WTC11 (cell line): ENCODE results near the gene TNFRSF1B. TPM values are rescaled to one million over a fixed set of nuclear protein-coding genes. Genes with fewer than 3 reads are reported as not detected.

ENCODE experiments used
- ATAC-seq: fragments of 200-7000 bp; cut with Tn5 transposase; 2 replicates; pipeline ENCODE4 v1.10.0; 2021; ENCODE audit warnings: mild to moderate bottlenecking, moderate library complexity
- CTCF ChIA-PET: fragments of 300-600 bp; sonication (Branson Sonifier 250); formaldehyde crosslinking; loops from one replicate; lab custom pipeline; 2021; ENCODE audit warnings: antibody characterized with exemption; lab: Charles Lee
- POLR2A ChIA-PET: fragments of 350-600 bp; sonication (Branson Sonifier 250); formaldehyde crosslinking; loops from one replicate; lab custom pipeline; 2021; ENCODE audit warnings: antibody characterized with exemption; lab: Charles Lee
- DNase-seq: peaks from one replicate; pipeline ENCODE4 v3.0.0; 2021; ENCODE audit warnings: low spot score
- H3K27ac Mint-ChIP-seq: 2 replicates; pipeline ENCODE4 v1.8.0; 2021; ENCODE audit warnings: mixed read lengths
- H3K27me3 Mint-ChIP-seq: 2 replicates; pipeline ENCODE4 v1.8.0; 2021; ENCODE audit warnings: low read depth, mild to moderate bottlenecking, moderate library complexity, mixed read lengths
- H3K36me3 Mint-ChIP-seq: 2 replicates; pipeline ENCODE4 v1.8.0; 2021; ENCODE audit warnings: mixed read lengths
- H3K4me1 Mint-ChIP-seq: 2 replicates; pipeline ENCODE4 v1.8.0; 2022; ENCODE audit warnings: mixed read lengths
- H3K4me3 Mint-ChIP-seq: 2 replicates; pipeline ENCODE4 v1.8.0; 2021; ENCODE audit warnings: mild to moderate bottlenecking, moderate library complexity, mixed read lengths
- H3K9me3 Mint-ChIP-seq: 2 replicates; pipeline ENCODE4 v1.8.0; 2021; ENCODE audit warnings: mixed read lengths
- ESRRA ChIP-seq: sonication (generic); formaldehyde crosslinking; IDR thresholded peaks from 2 replicates; pipeline ENCODE4 v1.8.1; 2022; ENCODE audit warnings: mild to moderate bottlenecking, missing genetic modification reagents, borderline replicate concordance
- HMGA2 ChIP-seq: fragments of 250-450 bp; sonication (Bioruptor Pico); IDR thresholded peaks from 2 replicates; pipeline ENCODE4 v1.4.0; 2021; ENCODE audit warnings: mild to moderate bottlenecking, moderate library complexity
- NR3C1 ChIP-seq: sonication (generic); formaldehyde crosslinking; conservative IDR thresholded peaks from 2 replicates; pipeline ENCODE4 v1.8.1; 2023; ENCODE audit warnings: low read depth, mild to moderate bottlenecking, missing genetic modification reagents
- SMAD4 ChIP-seq: sonication (generic); formaldehyde crosslinking; IDR thresholded peaks from 2 replicates; pipeline ENCODE4 v1.8.0; 2022; ENCODE audit warnings: mild to moderate bottlenecking, missing genetic modification reagents
- TP53 ChIP-seq: sonication (generic); formaldehyde crosslinking; IDR thresholded peaks from 2 replicates; pipeline ENCODE4 v1.8.1; 2023; ENCODE audit warnings: mild to moderate bottlenecking, missing genetic modification reagents
- ZNF232 ChIP-seq: sonication (generic); formaldehyde crosslinking; IDR thresholded peaks from 2 replicates; pipeline ENCODE4 v1.8.0; 2022; ENCODE audit warnings: mild to moderate bottlenecking, missing genetic modification reagents
- ZNF396 ChIP-seq: fragments of 250-450 bp; sonication (Bioruptor Pico); IDR thresholded peaks from 2 replicates; pipeline ENCODE4 v1.8.0; 2021; ENCODE audit warnings: mild to moderate bottlenecking, moderate library complexity, borderline replicate concordance
- total RNA-seq: library from RNA; stranded (reverse); gene quantifications from 3 replicates; pipeline ENCODE4 v1.2.3, GENCODE V29; 2021
- TF ChIP-seq, protein P1 (sequence below): sonication (generic); formaldehyde crosslinking; IDR thresholded peaks from 2 replicates; pipeline ENCODE4 v1.8.1; 2022; ENCODE audit warnings: low read depth, mild to moderate bottlenecking, moderate library complexity, missing genetic modification reagents, borderline replicate concordance
- TF ChIP-seq, protein P2 (sequence below): fragments of 250-450 bp; sonication (Bioruptor Pico); IDR thresholded peaks from 2 replicates; pipeline ENCODE4 v1.8.0; 2021; ENCODE audit warnings: mild to moderate bottlenecking
- TF ChIP-seq, protein P3 (sequence below): sonication (generic); formaldehyde crosslinking; IDR thresholded peaks from 2 replicates; pipeline ENCODE4 v1.8.1; 2022; ENCODE audit warnings: missing genetic modification reagents, borderline replicate concordance
- TF ChIP-seq, protein P4 (sequence below): sonication (generic); formaldehyde crosslinking; IDR thresholded peaks from 2 replicates; pipeline ENCODE4 v1.8.1; 2023; ENCODE audit warnings: mild to moderate bottlenecking, missing genetic modification reagents
- TF ChIP-seq, protein P5 (sequence below): fragments of 250-450 bp; sonication (Bioruptor Pico); conservative IDR thresholded peaks from 2 replicates; pipeline ENCODE4 v1.9.0; 2021; ENCODE audit warnings: mild to moderate bottlenecking

TNFRSF1B gene
- total RNA-seq, 1 experiment from 2014 or later: 2.7 TPM

DNA sequence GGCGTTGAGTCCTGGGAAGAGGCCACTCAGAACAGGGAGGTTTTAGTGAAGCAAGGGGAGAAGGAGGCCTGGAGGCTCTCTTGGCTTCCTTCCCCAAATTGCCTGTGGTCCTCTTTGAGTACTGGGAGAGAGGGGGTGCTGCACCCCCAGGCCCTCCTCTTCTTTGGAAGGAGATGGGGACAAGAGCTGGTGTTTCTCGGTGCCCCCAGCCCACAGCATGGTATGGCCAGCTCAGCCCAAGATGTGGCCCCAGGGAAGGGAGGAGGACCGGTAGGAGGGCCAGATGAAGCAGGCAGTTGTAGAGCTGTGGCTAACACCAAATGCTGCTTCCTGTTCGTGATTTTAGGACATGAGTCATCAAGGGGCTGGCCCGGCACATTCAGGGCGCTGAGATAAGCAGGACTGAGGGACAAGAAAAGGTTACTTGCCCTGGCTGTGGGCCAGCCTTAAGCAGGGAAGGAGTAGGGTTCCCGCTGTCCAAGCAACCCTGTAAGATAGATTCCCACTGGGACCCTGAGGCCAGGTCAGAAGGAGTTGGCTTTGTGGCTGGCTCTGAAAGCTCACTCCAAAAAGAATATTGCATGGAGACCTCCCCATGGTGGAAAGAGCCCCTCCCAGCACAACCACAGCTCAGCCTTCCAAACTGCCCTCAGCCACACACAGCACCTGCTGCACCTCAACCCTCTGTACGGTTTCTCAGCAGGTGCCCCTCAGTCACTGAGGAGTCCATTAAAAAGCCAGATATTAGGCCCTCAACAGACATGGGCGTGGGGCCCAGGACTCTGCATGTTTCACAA, 4.9 kb upstream of the TNFRSF1B start (continued):
- TF ChIP-seq, protein P1, sequence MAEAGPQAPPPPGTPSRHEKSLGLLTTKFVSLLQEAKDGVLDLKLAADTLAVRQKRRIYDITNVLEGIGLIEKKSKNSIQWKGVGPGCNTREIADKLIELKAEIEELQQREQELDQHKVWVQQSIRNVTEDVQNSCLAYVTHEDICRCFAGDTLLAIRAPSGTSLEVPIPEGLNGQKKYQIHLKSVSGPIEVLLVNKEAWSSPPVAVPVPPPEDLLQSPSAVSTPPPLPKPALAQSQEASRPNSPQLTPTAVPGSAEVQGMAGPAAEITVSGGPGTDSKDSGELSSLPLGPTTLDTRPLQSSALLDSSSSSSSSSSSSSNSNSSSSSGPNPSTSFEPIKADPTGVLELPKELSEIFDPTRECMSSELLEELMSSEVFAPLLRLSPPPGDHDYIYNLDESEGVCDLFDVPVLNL: no peak
- TF ChIP-seq SMAD4 (CRISPR knock-in tag): no peak

DNA sequence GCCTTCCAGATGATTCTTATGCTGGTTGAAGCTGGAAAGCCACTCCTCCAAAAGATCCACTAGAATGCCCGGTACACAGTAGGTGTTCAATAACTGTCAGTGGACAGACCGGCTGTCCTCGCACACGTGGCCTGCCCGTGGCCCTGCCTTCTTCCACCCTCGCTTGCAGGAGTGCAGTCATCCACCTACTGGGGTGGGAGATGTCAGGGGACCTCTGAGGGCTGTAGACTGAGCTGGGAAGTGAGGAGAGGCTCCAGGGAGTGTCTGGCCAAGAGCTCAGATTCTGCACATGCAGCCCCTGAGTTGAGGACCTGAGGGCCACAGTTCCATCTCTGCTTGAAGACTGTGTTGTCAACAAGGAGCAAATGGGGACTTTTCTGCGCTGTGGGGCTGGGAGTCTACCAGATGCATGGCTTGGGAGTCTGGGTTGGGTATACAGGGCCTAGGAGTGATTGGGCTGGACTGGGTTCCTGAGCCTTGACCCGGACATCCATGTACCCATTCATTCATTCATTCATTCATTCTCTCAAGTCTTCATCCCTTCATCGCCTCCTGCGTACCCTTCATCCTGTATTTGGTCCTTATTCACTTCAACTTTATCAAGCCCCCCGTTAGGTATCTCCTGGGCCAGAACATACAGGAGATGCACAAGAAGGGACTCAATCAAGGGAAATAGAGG, 4.2 kb upstream of the TNFRSF1B start:
- no peak overlapping the region for H3K27ac Mint-ChIP-seq
- TF ChIP-seq, protein P2, sequence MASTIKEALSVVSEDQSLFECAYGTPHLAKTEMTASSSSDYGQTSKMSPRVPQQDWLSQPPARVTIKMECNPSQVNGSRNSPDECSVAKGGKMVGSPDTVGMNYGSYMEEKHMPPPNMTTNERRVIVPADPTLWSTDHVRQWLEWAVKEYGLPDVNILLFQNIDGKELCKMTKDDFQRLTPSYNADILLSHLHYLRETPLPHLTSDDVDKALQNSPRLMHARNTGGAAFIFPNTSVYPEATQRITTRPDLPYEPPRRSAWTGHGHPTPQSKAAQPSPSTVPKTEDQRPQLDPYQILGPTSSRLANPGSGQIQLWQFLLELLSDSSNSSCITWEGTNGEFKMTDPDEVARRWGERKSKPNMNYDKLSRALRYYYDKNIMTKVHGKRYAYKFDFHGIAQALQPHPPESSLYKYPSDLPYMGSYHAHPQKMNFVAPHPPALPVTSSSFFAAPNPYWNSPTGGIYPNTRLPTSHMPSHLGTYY (CRISPR knock-in tag): no peak
- TF ChIP-seq NR3C1 (CRISPR knock-in tag) (no peak), TP53 (CRISPR knock-in tag) (no peak), ZNF232 (CRISPR knock-in tag) (no peak), ZNF396 (CRISPR knock-in tag) (no peak)
- TF ChIP-seq, protein P3, sequence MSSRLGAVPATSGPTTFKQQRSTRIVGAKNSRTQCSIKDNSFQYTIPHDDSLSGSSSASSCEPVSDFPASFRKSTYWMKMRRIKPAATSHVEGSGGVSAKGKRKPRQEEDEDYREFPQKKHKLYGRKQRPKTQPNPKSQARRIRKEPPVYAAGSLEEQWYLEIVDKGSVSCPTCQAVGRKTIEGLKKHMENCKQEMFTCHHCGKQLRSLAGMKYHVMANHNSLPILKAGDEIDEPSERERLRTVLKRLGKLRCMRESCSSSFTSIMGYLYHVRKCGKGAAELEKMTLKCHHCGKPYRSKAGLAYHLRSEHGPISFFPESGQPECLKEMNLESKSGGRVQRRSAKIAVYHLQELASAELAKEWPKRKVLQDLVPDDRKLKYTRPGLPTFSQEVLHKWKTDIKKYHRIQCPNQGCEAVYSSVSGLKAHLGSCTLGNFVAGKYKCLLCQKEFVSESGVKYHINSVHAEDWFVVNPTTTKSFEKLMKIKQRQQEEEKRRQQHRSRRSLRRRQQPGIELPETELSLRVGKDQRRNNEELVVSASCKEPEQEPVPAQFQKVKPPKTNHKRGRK: no peak
- ChIA-PET CTCF (interaction anchor here (1.3 to 2.0 kb wide), 4 partner anchors 34 to 113 kb away, joined by 3 to 9 read pairs (median 4); no protein-coding TSS in a partner anchor), POLR2A (no interaction called here)
- no peaks in the 10 kb centered on the region for H3K36me3 Mint-ChIP-seq
- no peaks in the 10 kb centered on the region for H3K9me3 Mint-ChIP-seq
- H3K4me3 Mint-ChIP-seq: no peak overlapping the region
- ATAC-seq: no peak
- no peak for DNase-seq
- H3K27me3 Mint-ChIP-seq: peaks cover 27% of the 10 kb centered on the region
- peaks cover 20% of the 10 kb centered on the region for H3K4me1 Mint-ChIP-seq

DNA sequence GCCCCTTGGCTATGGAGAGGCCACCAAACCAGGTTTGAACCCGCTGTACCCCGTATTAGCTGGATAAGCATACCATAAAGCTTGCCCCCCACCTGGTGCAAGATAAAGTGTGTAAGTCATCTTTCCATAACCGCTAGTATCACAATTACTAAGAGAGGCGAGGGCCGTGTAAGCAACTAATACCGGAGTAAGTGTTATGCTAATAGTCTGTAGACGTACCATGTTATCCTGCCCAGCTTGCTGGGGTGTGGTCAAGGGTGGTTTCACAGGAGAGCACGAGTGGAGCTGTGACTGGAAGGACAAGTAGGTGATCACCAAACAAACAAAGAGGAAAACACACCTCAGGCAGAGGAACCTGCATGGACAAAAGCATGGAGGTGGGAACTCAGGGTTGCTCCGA, 3.6 kb upstream of the TNFRSF1B start:
- no peak for TF ChIP-seq ESRRA
- TF ChIP-seq, protein P4, sequence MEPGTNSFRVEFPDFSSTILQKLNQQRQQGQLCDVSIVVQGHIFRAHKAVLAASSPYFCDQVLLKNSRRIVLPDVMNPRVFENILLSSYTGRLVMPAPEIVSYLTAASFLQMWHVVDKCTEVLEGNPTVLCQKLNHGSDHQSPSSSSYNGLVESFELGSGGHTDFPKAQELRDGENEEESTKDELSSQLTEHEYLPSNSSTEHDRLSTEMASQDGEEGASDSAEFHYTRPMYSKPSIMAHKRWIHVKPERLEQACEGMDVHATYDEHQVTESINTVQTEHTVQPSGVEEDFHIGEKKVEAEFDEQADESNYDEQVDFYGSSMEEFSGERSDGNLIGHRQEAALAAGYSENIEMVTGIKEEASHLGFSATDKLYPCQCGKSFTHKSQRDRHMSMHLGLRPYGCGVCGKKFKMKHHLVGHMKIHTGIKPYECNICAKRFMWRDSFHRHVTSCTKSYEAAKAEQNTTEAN (CRISPR knock-in tag): no peak
- no peak for TF ChIP-seq ZNF232 (CRISPR knock-in tag)
- no peak for TF ChIP-seq HMGA2 (CRISPR knock-in tag)
- TF ChIP-seq, protein P5, sequence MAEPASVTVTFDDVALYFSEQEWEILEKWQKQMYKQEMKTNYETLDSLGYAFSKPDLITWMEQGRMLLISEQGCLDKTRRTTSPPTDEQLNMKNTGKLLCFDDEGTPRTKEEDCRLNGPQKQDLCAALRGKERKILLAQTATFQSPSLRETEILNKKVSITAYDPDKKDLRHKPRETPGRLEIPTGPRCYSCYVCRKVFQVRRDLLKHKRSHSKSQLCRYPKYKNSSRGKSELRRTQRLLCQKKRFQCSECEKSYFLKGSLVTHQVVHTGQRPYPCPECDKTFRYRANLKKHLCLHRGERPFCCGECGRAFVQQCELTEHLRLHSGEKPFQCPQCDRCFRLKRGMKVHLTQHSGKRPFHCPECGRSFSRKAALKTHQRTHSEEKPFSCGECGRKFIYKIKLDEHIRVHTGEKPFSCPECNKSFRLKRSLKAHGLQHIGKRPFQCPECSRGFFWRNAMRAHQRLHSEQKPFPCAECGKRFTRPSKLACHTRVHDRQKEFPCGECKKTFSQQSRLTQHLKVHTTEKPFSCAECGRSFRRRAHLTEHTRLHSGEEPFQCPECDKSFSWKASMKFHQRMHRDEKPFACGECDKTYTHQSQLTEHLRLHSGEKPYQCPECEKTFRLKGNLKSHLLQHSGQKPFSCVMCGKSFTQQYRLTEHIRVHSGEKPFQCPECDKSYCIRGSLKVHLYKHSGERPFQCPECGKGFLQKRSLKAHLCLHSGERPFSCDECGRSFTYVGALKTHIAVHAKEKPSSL (CRISPR knock-in tag): no peak
- TF ChIP-seq, all 79 proteins: peak for 0
- DNase-seq (no peak), ATAC-seq (no peak)
- peaks cover 20% of the 10 kb centered on the region for H3K4me1 Mint-ChIP-seq
- H3K36me3 Mint-ChIP-seq: no peaks in the 10 kb centered on the region
- H3K4me3 Mint-ChIP-seq: no peak overlapping the region
- H3K9me3 Mint-ChIP-seq: no peaks in the 10 kb centered on the region
- peaks cover 34% of the 10 kb centered on the region for H3K27me3 Mint-ChIP-seq
- ChIA-PET CTCF (interaction anchor here (1.5 kb wide), 1 partner anchor 39 kb away, joined by 4 read pairs; no protein-coding TSS in a partner anchor), POLR2A (no interaction called here)
- H3K27ac Mint-ChIP-seq: no peak overlapping the region
